Stimulated activated naive CD4-positive, alpha-beta T cell (primary cell): ENCODE results near the gene LYPD6.
"Not testable (repeated sequence)": the region's sequence is repeated elsewhere in the genome, so short reads cannot be mapped to it uniquely, and the experiment has no call there.

Experiments used
- DNase-seq, 6 experiments: peaks; one replicate each; lab custom pipeline; 2025; lab: John Stamatoyannopoulos, UW

LYPD6 gene

DNA sequence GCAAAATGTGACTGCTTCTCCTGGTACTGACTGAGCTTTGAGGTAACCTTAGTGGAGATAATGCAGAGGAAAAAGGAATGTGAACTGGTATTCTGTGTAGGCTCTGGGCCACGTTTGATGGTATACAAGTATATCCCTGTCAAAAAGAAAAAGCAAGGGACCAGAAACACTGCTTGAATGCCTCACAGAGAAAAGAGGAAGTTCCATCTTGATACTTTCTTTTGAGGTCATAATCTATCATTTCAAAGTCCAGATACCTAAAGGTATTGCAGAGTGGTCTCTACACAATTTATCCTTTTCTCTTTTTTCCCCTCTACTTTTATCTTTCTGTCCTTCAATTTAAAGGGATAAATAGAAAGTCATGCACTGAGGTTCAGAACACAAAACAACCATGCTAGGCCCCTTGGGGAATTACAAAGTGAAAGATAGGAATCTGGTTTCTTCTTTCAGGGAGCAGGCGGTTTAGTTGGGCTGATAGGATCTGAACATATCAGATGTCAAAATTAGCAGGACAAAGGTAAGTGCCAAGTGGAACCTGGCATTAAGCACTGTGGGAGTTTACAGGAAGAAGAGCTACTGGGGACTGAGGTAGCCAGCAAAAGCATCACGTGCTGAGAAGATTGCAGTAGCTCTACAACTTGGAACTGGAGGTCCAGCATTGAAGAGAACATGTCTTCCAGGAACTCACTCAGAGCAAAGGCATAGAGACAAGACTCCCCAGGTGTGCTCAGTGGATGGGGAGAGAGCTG, 121.2 kb downstream of the LYPD6 start:
- DNase-seq, result no peak

DNA sequence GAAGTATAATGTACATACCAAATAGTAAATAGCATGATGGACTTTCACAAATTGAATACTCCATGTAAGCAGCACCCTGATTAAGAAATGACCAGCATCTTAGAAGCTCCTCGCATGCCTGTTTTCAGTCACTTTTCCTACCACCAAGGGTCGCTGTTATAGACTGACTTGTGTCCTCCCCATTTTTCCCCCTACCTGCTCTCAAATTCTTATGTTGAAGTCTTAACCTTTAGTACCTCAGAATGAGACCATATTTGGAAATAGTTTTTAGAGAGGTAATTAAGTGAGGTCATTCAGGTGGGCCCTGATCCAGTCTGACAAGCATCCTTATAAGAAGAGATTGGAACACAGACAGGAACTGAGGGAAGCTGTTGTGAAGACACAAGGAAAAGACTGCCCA, 125.9 kb downstream of the LYPD6 start:
- DNase-seq, result no peak

DNA sequence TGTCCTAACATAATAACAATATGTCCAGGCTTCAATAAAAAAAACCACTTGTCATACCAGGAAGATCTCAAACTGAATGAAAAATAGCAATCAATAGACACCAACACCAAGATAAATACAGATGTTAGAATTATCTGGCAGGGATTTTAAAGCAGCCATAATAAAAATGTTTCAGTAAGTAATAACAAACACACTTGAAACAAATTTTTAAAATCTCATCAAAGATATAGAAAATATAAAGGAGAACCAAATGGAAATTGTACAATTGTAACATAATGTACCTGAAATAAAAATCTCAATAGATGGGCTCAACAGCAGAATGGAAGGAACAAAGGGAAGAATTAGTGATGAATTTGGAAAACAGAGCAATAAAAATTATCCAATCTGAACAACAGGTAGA, 128.1 kb downstream of the LYPD6 start:
- no peak for DNase-seq

DNA sequence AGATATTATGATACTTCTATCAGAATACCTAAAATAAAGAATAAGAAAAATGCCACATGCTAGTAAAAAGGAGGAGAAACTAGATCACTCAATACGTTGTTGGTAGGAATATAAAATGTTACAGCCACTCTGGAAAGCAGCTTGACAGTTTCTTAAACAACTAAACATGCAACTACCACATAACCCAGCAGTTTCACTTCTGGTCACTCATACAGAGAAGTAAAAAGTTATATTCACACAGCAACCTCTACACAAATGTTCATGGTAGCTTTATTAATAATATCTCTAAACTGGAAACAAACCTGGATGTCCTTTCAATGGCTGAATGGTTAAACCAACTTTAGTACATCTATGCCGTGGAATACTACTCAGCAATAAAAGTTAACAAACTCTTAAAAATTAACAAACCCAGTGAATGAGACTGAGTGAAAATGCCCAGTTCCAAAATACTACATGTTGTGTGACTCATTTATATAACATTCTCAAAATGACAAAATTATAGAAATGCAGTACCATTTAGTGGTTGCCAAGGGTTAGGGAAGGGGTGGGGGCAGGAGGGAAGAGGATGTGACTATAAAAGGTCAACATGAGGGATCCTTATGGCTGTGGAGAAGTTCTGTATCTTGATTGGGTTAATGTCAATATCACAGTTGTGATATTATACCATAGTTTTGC, 133.1 kb downstream of the LYPD6 start:
- DNase-seq, result no peak

DNA sequence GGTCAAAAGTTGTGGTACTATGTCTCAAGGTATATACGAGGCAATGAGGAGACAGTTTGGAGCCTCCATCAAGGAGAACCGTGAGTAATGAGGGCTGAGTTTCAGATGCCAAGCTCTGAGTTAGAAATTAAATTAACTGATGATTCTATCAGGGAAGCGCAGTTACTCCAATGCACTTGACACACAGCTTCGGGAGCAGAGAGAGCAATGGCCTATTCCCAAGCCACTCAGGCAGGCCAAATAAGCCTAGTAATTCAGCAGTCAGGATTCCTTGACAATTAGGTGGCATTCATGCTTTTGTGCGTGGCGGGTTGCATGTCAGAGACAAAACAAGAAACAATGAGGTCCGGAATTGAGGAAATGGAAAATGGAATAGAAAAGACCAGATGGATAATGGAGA, 134.0 kb downstream of the LYPD6 start:
- DNase-seq, result no peak

DNA sequence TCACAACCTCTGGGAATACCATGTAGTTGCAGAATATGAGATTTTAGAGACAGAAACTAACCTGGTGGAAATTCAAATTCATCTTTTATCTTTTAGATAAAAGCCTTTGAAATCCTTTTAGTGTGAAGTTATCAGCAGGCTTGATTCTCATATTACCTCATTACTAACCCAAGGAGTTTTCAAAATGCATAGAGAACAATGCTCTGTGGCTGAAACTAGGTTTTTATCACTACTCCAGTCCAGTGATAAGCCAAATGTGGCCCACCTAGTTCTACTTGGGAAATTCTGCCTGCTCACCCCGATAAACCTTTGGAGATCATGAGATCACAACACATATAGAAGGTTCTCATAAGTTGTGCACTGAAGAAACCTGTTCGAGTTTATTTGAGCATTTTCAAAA, 135.5 kb downstream of the LYPD6 start:
- DNase-seq, result no peak

DNA sequence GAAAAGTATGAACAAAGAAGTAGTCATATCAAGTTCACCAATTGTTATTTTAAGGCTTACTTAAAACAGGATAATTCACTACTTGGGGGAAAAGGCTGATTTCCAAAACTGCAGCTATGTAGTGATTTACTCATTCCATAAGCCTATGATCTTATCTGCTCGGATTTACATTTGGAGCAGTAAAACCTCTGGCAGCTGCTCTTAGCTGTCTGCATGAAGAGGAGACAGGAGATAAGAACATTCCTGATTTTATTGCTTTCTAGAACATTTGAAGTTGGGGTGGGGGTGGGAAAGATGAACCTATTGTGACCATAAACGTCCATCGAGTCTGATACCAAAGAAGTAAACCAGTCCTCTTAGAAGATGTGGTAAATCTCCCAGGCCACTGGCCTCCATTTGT, 136.2 kb downstream of the LYPD6 start:
- no peak for DNase-seq

DNA sequence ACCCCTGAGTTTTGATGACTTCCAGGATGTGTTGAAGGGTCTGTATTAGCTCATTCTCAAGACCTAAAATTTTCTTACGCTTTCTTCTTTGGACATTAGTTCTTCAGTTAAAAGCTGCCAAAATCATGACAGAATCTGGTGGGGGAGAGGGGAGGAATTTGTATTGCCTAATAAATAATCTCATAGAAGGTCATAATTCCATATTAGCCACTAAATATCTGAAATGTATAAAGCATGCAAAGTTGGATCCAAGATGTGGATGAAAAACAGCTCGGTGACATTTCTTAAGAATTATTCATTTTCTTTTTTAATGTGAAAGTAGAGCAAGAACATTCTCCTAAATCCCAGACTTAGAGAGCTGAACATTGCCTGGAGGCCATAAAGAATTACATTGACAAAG, 137.0 kb downstream of the LYPD6 start:
- DNase-seq, result no peak

DNA sequence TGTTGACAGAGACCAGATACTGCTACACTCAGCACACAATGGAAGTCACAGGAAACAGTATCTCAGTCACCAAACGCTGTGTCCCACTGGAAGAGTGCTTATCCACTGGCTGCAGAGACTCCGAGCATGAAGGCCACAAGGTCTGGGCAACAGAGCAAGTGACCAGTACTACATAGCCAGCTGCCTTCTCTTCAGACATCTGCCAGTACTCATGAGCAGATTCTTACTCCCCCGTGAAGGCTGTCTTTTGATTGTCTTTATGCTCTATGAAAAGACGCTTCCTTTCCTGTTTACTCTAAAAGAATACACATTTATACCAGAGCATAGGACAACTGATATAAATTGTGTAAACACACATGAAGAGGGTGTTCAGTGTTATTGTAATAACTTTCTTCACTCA, 138.2 kb downstream of the LYPD6 start:
- no peak for DNase-seq

DNA sequence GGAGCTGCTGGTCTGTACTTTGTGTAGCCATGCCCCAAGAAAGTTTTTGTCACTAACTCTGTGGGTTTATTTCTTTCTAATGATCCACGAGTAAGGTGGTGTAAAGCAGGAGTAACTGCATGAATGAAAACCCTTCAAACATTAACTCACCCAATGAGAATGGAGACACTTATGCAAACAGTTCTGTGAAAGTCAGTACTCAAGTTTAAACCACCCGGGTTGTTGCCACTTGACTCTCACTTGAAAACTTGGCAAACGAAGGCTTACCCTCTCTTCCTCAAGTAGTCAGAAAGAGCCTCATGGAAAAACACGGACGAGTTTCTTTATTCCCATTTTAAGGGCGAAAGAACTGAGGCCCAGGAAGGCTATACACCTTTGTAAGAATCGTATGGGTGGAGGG, 139.7 kb downstream of the LYPD6 start:
- no peak for DNase-seq

DNA sequence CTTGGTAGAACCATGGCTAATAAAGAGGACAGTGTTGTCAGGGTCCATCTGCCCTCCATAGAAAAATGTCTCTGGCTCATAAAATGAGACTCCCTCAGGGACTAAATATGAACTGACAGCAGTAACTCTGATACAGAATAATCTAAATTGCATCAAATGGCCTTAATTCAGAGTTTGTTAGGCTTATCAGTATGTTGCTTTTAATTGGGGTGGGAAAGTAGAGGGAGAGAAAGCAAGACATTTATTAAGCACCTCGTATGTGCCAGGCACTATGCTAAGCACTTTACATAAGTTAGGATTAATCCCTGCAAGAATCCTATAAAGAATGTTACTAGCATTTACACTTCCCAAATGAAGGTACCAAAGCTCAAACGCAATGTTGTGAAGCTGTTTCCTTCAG, 142.0 kb downstream of the LYPD6 start:
- no peak for DNase-seq

DNA sequence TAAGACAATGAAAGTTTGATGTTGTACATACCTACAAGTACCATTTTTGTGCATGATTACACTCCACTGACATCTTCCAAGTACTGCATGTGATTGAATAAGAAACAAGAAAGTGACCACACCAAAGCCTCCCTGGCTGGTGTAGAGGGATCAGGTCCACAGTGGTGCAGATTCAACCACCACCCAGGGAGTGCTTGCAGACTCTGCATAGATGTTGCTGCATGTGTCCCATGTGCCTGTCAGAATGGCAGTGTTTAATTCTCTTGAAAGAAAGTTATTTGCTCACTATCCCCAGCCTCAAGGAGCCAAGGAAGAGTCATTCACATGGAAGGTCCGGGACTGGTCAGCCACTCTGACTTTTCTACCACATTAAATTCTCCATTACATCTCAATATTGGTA, 142.7 kb downstream of the LYPD6 start:
- DNase-seq, result no peak

DNA sequence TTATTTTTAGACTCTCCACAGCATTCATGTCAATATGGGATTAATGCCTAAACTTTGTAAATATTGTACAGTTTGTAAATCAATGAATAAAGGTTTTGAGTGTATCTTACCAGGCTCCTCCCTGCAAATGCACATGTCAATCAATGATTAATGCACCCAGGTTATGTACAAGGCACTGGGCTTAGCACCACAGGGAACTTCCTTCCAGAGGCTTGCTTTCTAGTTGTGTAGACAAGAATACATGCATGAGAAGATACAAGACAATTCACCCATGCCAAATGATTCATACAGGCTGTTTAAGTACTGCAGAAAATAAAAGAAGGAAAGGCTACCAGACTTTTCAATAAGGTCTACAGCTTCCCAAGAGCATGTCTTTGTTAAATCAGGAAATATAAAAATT, 143.1 kb downstream of the LYPD6 start:
- no peak for DNase-seq

DNA sequence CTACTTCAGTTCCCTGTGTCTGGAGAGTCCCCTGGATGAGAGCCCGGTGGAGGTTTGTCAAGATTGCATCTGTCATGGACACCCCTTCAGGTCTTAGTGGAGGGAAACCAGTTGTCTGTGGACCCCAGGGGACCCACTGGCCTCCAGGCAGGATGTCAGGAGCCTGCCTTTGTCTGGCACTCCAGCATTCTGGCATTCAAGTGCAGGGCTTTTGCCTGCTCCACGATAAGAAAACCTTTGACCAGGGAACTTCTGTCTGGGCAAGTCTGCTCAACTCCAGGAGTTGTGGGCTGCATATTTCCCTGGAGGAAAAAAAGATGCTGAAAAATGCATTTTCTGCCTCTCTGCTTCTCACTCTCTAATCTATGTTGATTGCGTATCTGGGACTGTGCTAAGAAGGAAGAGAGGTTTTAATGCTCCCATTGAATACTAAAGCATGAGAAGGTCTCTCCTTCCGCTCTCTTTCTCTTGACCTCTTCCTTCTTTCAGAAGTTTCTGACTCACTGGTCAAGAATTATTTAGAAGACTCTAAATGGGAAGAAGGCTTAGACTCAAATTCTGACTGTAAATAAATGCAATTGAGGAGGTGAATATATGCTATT, 152.7 kb downstream of the LYPD6 start:
- no peak for DNase-seq

DNA sequence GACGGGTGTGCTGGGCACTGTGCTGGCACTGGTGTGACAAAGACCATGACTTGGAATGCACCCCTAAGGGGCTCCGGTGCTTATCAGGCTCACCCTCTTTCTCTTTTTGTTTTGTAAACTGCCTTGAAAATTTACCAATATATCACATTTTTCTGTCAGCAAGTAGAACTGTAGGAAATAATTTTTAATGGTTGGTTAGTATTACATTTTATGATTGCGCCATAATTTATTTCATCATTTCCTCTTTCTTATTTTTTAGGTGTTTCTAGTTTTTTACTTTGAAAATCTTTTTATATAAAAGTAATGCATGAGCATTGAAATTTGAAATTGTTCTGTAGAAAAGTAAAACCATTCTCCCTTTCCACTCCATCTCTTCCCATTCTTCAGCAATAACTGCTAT, 156.3 kb downstream of the LYPD6 start:
- DNase-seq, result no peak

DNA sequence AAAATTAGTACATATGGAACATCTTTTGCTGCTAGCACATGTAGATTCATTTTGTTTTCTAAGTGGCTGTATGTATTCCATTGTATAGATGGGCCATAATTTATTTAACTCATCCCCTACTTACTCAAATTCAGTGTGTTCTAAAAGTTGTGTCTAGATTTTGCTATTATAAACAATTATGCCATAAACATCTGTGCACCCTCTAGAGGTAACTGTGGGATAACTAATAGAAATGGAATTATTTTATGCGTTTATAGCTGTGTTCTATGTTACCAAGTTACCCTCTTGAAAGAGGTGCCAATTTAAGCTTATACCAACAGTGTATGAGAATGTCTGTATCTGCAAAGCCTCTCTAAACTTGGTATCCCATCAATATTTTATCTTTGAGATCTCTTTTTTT, 156.8 kb downstream of the LYPD6 start:
- no peak for DNase-seq

DNA sequence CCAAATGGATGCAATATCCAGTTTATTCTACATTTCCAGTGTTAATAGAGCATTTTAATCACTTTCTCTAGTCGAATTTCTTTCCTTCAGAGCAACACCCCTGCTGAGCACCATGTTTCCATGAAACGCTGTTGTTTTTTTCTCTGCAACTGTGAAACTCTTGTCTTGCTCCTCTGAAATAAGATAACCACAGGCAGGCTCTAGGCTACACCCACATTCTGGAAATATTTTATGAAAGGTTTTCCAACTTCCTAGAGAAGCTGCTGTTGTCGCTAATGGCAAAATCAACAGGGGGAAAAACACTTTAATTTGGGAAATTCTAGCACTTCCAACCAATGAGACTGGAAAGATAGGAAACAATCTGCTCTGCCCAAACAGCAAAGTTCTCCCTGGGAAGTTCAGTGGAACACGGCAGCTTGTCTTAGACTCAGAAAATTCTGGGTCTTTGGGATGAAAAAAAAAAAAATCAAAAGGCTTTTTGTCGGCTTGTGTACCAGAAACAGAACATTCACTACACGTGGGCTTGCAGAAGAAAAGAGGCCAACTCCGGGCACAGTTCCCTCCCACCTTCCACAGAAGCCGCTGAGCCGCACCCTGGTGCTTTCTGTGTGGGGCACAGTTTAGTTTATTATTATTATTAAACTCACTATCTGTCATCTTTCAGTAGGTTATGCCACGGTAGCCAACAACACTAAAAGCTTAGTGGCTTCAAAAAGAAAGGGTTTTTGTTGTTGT, 158.5 kb downstream of the LYPD6 start:
- no peak for DNase-seq

DNA sequence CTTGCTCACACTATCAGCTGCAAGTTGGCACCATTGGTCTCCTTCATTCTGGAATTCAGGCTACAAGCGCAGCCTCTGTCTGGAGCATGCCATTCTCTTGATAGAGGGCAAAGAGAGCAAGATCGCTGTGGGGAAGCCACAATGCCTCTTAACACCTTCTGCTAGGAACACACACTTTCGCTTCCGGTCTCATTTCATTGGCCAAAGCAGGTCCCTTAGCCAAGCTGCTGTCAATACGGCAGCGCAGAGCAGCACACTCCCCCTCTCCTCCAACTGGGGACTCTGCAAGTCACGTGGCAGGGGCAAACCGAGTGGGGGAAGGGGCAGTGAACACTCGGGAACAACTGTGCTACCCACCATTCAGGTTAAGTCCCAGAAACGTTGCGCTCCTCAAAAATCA, 159.1 kb downstream of the LYPD6 start:
- DNase-seq, result no peak

DNA sequence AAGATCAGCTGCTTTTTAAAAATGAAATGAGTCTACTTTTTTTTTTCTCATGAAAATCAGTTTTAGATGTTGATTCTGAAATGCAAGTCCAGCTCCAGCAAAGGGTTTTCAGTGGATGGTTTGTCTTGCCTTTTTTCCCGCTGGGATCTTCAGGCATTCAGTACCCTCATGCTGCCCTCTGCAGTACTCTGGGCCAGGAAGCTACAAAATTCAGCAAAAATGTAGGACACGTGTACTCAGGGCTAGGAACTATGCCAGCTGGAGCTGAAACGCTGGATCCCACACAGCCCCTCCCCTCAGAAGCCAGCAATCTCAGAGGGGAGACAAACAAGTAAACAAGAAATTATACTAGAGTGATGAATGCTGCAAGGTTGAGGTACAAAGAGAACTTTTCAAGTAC, 159.9 kb downstream of the LYPD6 start:
- DNase-seq, result no peak

DNA sequence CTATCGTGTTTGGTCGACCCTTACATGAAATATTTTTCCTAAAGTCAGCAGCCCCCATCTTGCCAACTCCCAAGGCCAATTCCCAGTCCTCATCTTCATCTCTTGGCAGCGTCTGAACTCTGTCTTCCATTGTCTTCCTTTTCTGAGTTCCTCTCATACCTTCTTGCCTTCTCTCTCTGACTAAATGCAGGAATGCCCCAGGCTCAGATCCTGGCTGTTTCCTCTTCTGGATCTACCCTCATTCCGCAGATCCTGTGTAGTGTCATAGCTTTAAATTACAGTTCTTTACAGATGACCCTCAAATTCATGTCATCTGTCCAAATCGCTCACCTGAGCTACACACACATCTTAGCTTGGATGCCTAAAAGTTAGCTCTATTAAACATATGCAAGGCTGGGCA, 162.5 kb downstream of the LYPD6 start:
- no peak for DNase-seq

DNA sequence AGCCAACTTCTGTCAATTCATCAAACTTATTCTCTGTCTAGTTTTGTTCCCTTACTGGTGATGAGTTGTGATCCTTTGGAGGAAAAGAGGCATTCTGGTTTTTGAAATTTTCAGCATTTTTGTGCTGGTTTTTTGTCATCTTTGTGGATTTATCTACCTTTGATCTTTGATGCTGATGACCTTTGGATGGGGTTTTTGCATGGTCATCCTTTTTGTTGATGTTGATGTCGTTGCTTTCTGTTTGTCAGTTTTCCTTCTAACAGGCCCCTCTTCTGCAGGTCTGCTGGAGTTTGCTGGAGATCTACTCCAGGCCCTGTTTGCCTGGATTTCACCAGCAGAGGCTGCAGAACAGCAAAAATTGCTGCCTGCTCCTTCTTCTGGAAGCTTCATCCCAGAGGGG, 168.8 kb downstream of the LYPD6 start:
- DNase-seq, result not testable (repeated sequence)

DNA sequence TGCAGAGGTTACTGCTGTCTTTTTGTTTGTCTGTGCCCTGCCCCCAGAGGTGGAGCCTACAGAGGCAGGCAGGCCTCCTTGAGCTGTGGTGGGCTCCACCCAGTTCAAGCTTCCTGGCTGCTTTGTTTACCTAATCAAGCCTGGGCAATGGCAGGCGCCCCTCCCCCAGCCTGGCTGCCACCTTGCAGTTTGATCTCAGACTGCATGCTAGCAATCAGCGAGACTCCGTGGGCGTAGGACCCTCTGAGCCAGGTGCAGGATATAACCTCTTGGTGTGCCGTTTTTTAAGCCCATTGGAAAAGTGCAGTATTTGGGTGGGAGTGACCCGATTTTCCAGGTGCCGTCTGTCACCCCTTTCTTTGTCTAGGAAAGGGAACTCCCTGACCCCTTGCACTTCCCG, 176.4 kb downstream of the LYPD6 start:
- not testable (repeated sequence) for DNase-seq

DNA sequence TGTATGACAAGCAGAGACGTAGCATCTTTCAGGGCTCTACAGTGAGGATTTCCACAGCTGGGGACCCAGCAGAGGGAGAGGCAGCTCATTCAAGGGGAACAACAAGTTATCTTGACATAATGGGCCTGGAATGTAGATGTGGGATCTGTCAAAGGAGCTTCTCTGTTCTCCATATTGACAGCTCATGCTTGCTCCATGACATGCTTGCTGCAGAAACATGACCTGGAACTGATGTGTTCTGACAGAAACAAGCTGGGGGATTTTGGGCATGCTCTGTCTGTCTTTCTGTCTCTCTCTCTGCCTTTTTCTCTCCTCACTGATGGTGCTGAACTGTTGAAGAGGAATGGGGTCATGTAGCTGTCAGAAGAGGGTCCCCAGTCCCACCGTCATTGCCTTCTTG, 177.6 kb downstream of the LYPD6 start:
- no peak for DNase-seq
